HG02852 (cell line): ENCODE measurements around the gene ZNF609.

Experiments used
- ATAC-seq: cut with Tn5 transposase; IDR thresholded peaks from one replicate; pipeline ENCODE4 v1.9.1; 2021; ENCODE audit warnings: mild to moderate bottlenecking, moderate library complexity; ENCODE audit not compliant: unreplicated experiment

ZNF609 gene, protein sequence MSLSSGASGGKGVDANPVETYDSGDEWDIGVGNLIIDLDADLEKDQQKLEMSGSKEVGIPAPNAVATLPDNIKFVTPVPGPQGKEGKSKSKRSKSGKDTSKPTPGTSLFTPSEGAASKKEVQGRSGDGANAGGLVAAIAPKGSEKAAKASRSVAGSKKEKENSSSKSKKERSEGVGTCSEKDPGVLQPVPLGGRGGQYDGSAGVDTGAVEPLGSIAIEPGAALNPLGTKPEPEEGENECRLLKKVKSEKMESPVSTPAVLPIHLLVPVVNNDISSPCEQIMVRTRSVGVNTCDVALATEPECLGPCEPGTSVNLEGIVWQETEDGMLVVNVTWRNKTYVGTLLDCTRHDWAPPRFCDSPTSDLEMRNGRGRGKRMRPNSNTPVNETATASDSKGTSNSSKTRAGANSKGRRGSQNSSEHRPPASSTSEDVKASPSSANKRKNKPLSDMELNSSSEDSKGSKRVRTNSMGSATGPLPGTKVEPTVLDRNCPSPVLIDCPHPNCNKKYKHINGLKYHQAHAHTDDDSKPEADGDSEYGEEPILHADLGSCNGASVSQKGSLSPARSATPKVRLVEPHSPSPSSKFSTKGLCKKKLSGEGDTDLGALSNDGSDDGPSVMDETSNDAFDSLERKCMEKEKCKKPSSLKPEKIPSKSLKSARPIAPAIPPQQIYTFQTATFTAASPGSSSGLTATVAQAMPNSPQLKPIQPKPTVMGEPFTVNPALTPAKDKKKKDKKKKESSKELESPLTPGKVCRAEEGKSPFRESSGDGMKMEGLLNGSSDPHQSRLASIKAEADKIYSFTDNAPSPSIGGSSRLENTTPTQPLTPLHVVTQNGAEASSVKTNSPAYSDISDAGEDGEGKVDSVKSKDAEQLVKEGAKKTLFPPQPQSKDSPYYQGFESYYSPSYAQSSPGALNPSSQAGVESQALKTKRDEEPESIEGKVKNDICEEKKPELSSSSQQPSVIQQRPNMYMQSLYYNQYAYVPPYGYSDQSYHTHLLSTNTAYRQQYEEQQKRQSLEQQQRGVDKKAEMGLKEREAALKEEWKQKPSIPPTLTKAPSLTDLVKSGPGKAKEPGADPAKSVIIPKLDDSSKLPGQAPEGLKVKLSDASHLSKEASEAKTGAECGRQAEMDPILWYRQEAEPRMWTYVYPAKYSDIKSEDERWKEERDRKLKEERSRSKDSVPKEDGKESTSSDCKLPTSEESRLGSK (N-terminal part only)

DNA sequence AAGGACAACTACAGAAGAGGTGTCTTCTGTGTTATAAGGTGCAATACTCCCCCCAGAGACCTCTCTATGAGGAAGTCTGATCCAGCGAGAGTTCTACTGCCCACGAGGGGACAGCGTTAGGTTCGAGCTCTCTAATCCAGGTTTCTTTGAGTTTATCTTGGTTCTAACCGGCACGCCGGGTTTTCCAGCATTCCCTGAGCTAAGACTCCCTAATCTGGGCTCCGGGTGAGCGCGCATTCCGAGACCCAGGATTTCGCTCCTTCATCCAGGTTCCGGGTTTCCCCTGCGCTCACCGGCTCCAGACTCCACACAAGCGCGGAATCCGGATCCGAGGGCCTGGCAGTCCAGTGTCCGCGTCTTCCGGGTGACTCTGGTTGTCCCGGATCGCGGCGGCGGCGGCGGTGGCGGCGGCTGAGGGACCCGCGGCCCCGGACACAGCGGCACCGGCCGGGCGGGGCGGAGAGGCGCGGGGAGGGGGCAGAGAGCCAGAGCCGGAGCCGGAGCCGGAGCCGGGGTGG, at the start of gene ZNF609:
Gene ZNF609 (plus strand): TSS at position 373 of the 518 bp plus-strand sequence. CDS start 38,842 bp downstream, outside the sequence.
- peak; percentile 49 for ATAC-seq

DNA sequence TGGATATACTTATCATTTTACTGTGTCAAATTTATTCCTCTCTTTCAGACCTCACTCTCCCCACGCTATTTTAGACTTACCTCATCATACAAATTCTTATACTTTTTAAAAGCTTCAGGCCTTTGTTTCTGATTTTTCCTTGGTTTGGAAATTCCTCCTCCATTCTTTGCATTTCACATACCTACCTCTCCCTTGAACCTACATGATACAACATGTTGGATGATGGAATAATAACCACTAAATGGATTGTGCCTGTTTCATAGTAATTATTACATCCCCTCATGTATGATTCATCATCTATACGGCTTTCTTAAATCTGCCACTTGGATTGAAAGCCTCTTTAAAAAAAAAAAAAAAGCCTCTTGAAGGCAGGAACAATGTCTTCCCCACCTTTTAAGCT, 48.2 kb upstream of the ZNF609 start:
- ATAC-seq, result no peak

DNA sequence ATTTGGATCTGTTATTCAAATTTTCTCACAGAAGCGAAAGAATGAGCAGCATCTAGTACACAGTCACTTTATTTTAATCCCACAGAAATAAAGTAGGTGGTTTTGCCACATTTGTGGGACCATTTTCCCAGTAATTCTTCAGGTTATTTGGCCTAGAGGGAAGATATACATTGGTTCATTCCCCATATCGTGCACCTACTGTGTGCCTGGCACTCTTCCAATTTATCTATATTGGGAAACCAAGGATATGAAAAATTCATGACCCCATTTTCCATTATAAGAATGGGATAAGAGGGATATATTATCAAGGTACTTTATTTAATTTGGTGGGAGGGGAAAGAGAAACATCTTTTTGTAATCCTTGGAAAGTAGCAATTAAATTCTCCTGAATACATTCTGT, 37.7 kb upstream of the ZNF609 start:
- no peak for ATAC-seq

DNA sequence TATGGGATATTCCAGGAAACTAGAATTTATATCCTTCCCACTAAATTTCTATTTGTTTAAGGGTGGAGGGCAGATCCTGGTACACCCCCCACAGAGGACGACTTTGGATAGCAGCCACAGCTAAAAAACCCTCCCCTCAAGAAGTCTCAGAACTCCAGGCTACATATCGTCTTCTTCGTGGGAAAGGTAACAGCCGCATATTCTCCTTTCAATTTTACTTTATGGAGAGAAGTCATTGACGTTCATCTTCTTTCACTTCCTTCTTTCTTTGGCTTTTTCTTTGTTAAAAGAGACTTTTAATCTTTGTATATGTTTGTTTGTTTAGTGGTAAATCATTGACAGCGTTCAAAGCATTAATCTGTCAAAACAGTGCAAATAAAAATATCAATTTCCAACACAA, 36.4 kb upstream of the ZNF609 start:
- ATAC-seq, result no peak

DNA sequence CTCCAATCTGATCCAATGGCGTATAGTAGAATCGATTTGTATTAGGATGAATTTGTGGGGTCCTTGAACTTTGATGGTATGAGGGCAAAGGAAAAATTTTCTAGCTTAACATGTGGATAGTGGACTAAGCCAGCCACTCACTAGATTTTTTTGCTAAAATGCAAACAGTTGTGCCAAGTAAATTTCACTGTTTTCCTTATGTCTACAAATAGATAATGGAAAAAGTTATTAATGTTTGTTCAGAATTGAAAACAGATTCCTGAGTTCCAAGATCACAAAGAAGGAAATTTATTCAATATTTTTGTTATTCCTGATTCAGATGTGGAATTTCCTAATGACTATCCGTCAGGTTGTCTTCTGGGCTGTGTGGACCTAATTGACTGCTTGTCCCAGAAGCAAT, 35.2 kb upstream of the ZNF609 start:
- ATAC-seq, result no peak

DNA sequence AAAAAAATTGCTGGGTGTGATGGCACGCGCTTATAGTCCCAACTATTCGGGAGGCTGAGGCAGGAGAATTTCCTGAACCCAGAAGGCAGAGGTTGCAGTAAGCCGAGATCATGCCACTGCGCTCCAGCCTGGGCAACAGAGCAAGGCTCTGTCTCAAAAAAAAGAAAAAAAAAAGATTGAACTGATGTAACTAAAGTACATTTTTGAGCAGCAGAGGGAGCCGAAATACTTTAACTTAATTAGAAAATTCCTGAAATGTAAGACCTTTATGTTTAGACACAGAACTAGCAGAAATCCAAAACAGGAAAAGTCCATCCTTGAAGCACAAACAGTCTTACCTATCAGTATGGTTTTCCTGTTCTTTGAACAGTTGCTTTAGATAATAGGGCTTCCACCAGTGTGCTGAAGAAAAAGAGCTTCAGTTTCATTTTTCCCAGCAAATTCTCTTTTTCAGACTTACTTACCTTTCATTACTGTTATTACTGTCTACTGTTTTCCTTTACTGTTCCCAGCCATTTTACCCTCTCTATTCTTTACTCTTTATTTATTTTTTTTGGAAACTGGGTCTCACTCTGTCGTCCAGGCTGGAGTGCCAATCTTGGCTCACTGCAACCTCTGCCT, 33.4 kb upstream of the ZNF609 start:
- ATAC-seq, result no peak

DNA sequence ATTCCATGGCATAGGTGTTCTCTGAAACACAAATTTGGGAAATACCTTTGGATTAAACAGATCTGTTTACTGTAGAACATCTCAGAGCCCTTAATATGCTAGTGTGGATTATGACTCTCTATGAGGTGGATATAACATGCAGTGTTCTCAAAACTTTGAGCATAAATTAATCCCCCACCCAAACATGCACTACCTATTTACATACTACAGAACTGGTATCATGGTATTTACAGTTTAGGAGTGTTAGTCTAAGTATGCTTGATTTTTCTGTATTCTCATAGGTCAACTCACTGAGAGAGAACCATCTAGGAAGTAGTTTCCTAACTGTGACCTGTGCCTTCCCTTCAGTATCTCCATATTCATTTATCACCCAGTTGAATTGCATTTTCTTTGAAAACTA, 30.9 kb upstream of the ZNF609 start:
- ATAC-seq, result no peak

DNA sequence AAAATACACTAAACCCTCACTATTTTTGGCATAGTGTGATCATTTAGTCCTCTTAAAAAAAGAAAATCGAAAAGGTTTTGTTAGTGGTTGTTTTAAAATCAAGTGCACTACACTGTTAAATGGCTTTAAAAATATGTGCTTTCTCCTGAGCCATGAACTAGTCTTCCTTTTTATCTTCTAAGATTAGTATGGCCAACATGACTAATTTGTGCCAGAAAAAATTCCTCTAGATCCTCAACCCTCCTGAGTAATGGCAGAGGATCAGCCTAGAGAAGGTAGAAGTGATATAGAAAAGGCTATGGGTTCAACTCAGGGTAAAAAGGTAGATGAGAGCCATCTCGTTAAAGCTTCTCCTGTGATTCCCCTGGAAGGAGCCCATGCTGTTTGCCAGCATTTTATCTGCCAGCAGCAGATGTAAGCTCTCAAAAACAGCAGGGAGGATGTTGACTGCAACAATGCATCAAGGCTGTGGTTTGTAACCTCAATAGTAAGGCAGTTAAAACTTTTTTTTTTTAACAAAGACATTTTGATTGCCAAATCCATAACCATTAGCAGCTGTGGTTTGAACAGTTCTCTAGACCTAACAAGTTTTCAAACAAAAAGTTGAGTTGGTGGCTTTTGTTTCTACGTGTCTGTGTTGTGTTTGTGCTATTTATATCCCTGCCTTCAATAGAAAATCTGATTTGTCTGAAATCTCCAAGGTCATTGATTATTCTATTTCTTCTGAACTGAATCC, 30.2 kb upstream of the ZNF609 start:
- no peak for ATAC-seq

DNA sequence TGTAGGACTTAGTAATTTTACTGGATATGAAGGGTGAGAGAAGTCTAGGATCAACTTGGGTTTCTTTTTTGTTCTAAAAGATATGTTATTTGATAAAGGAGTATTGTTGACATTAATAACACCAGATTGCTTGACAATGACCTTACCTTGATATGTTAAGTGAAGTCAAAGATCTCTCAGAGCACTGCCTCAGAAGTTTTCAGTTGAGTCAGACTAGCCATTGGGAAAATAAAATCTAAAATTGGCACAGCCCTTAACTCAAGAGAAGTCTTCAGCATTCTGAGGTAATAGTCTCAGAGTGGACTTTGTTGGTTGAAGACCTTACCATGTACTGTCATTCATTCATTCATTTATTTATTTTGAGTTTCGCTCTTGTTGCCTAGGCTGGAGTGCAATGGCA, 22.4 kb upstream of the ZNF609 start:
- ATAC-seq, result no peak

DNA sequence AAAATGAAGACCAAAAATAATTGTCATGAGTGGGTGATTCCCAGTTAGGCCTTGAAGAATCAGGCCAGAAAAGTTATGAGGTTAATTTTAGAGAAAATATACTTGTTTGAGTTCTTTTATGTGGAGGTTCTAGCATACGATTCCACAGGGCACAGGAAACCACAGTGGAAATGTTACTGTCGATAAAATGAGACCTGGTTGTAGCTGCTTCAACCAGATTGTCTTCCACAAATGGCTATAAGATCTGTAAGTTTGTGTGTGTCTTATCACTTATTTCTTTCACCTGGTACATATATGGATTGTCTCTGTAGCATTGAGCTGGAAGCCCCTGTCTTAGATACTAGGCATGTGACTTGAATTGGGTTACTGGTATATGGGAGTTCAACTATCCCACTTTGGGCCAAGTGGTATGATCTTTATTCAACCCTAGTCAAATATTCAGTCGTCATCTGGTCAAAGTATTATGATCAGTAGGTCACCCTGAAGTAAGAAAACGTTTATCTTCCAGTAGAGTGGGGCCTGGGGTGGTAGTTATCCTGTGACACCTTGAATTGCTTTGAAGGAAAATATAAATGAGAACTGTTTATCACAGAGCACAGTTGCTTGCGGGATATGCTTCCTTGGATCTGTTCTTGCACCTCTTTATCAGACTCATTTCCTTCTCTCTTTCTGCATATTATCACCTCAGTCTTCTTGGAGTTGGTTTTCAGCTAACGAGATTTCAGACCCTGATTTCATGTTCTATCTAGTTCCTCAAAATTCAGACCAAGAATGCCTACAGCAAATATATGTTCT, 21.5 kb upstream of the ZNF609 start:
- no peak for ATAC-seq

DNA sequence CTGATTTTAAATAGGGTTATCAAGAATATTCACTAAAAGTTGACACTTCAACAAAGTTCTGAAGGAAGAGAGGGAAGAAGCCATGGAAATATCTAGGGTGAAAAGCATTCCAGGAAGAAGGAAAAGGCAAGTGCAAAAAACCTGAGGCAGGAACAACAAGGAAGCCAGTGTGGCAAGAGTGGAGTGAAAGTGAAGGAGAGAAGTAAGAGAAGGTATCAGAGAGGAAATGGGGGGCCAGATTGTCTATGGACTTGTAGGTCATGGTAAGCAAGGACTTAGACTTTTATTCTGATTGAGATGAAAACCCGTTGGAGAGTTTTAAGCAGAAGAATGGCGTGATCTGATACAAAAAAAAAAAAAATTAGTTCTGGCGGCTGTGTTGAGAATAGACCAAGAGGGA, 18.5 kb upstream of the ZNF609 start:
- ATAC-seq, result no peak

DNA sequence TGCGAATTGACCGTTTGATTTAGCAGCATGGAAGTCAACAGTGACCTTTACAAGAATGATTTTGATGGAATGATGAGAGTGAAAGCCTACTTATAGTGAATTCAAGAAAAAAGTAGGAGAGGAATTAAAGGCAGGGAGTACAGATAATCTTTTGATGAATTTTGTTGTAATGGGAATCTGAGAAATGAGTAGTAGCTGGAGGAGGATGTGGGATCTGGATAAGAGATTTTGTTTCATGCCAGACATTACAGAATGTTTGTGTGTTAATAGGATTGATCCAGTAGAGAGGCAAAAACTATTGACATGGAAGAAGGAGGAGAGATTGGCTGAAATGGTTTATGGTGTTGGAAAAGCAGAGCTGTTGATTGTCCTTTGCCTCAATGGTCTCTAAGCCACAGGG, 17.4 kb upstream of the ZNF609 start:
- ATAC-seq, result no peak

DNA sequence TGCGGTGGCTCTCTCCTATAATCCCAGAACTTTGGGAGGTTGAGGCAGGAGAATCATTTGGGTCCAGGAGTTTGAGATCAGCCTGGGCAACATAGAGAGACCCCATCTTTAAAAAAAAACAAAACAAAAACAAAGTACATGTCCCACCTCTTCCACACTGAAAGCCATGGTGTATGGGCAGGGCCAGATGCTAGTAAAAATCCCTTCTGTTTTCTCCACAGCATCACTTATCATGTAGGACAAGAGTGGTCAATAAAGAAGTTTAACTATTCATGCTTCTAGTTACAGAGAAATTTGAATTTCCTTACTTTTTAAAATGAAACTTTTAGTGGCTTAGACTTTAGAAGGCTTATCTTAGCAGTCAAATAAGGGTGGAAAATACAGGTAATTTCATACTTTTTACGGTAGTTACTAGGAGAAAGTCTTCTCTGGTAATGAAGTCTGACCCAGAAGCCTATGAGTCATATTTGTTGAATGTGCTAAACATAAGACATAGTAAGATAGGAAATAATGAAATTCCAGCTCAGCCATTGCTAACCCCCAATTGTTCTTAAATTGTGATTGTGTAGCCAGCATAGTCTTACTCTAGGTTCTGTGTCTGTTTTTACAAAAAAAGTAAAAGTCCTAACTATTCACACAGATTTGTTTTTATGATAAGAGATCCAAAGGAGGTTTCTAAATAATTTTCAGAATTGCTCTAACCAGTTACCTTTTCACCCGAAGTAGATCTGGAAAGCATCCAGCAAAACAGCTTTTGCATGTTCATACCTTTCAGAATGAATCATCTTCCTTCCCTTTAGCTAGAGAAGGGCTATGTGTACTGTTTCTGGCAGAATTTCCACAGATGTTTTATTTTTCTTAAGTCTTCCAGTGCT, 16.4 kb upstream of the ZNF609 start:
- peak; percentile 59 for ATAC-seq

DNA sequence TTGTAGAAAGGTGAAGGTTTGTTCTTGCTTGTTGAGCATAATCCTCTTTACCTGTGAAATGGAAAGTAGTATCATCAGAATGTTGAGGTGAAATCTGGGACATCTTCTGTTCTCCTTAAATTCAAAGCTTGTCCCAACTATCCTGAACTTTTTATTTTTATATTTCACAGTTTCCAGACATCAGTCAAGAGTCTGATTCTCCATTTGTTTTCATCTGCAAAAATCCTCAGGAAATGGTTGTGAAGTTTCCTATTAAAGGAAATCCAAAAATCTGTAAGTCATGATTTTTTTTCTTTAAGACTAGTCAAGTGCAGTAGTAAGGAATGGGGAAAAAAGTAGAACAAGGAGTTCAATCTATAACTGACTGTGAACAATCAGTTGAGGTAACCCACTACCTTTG, 15.5 kb upstream of the ZNF609 start:
- no peak for ATAC-seq

DNA sequence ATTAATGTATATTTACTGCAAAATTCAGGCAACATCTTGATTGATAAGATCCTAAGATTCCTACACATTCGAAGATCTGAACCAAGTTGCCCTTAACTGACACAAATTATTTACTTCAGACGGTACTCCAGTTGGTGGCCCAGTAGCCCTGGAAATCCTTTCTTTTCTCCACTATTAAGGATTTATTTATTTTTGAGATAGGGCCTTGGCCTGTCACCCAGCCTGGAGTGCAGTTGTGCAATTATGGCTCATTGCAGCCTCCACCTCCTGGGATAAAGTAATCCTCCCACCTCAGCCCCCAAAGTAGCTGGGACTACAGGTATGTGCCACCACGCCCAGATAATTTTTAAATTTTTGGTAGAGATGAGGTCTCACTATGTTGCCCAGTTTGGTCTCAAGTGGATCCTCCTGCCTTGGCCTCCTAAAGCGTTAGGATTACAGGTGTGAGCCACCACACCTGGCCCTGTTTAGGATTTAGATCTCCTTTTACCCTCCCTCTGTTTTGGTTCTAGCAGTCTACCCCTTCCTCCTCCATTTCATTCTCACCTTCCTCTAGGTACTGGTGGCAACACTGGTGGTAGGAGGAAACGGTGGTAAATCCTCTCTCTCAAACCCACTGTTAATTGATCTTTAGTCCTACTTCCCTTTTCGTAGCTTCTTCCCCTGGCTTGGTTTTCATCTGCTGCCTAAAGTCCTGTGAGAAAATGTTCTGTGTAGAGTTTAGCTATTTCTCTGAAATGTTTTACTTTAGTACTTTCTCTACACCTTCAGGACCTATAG, 12.7 kb upstream of the ZNF609 start:
- no peak for ATAC-seq

DNA sequence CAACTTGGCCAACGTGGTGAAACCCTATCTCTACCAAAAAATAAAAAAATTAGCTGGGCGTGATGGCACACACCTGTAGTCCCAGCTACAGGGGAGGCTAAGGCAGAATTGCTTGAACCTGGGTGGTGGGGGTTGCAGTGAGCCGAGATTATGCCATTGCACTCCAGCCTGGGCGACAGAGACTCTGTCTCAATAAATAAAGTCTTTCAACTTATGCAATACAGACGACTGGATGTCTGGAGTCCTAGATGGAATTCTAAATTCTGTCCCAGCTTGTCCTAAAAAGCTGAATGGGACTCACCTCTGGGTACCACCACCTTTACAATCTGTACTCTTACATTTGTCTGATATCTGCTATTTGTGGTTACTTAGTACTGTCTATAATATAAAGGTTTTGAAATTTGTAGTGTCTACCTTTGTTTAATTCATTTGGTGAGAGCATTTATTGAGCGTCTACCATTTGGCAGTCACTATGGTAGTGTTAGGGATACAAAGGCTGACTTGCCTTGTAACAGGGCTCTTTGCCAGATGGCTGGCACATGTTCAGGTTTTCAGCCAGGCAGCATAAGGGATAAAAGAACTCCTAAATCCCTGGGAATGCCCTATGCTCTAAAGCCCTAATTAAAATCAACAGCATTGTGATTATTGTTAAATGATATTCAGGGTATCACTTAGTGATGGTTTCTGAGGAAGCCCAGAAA, 7.2 kb upstream of the ZNF609 start:
- no peak for ATAC-seq

DNA sequence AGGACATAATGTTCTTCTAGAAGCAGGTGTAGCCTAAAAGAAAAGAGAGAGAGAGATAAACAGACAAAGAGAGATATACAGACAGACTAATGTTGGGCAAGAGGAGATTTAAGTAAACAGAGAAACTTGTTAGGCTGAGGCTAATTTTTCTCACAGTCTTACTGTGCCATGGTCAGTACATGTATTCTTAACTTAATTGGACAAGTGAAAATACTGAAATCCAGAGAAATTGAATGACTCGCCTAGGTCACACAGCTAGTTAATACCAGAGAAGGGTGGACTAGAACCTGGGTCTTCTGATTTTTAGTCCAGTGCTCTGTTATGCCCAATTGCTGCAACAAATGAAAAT, 6.7 kb upstream of the ZNF609 start:
- ATAC-seq, result no peak
